ENCODE measurements around the gene TRIP12.

GRCh38 chr2:229838729-229839128, 83.1 kb downstream of the TRIP12 start:
- TF ChIP-seq POLR2AphosphoS5 (IDR thresholded peaks at IDR 0.05): no peak
- no peak for TF ChIP-seq POLR2A (IDR thresholded peaks at IDR 0.05; ENCODE audit: low read depth)

Data from esophagus muscularis mucosa (tissue), 2 donors.